GM12873 (cell line): ENCODE results near the gene C3orf20.

Experiments used
- CTCF ChIP-seq: IDR thresholded peaks from 2 replicates; pipeline ENCODE4 v1.5.1; 2012; ENCODE audit warnings: low read depth, mild to moderate bottlenecking, moderate library complexity, low read length, control low read depth; ENCODE audit not compliant: insufficient read depth; ENCODE audit errors: missing control alignments

The C3orf20 gene

GRCh38 chr3:14795996-14796395 lies 121.1 kb downstream of the C3orf20 start:
- TF ChIP-seq CTCF, result no peak

DNA sequence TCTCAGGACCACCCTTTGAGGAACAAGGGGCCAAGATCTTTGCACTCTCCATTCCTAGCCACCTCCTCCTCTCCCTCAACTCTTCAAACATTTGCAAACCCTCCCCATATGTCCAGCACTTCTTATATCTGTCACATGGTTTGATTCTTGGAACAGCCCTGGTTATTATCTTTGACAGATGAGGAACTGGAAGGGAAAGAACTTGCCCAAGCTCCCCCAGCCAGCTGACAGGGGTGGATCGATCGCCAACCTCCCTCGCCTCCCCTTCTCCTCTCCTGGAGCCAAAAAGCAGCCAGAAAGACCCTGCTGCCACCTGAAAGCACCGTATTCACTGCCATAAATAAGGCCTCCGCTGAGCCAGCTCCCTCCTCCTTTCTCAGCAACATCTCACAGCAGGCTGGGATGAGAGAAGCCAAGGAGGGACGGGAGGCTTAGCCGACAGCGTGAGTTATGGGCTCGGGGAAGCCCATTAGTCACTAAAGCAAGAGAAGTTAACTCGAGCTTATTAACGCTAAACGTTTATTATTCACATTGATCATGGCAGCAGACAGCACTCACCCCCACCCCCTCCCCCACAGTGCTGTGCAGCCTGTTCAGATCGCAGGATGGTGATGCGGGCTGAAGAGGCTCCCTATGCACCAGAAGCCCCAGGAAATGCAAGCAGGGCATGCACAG lies 121.6 kb downstream of the C3orf20 start:
- TF ChIP-seq CTCF, result no peak

DNA sequence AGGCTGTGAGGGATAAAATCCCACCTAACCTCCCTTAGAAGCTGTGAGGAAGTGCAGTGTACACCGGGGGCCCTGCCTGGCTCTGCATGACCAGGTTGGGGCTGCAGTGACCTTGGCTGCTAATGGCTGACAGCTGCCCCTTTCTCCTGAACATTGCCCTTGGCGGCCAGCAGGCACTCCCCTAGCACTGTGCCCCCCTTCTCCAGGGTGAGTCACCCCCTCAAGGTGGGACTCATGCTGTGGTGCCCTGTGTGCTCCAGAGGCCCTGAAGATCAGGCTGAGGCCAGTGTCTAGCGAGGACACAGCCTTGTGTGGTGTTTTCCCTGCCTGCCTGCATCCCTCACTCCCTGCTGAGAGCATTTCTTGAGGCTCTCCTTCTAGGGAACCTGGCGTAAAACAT lies 122.8 kb downstream of the C3orf20 start:
- TF ChIP-seq CTCF, result no peak

DNA sequence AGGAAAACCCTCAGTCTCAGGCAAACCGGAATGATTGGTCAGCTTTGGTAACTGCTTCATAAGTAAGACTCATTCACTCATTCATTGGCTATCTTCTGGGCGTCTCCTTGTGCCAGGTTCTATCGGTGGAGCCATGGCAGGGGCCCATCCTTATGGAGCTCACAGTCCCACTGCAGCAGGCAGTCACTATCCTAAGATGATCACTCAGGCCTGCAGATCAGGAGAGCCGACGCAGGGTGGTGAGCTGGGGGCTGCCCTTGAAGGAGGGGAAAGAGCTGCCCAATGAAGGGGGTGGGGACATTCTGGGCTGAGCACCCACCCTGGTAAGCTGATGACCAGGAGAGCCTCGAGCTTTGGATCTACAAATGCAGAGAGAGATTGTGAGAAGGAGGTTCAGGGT lies 123.3 kb downstream of the C3orf20 start:
- TF ChIP-seq CTCF, result no peak

GRCh38 chr3:14799146-14799545 lies 124.2 kb downstream of the C3orf20 start:
- TF ChIP-seq CTCF, result no peak

- no peak for TF ChIP-seq CTCF
These were observed 126.1 kb downstream of the C3orf20 start for GRCh38 chr3:14801031-14801430.

GRCh38 chr3:14801668-14802380 lies 126.9 kb downstream of the C3orf20 start:
- TF ChIP-seq CTCF, result no peak
